Fibroblast of pulmonary artery (primary cell): ENCODE data around the gene PTPRK.

Source experiments
- DNase-seq: peaks from one replicate; pipeline ENCODE4 v3.0.0-alpha.2; 2010; ENCODE audit warnings: low read depth
- H3K4me3 ChIP-seq: replicated peaks from 2 replicates; pipeline ENCODE4 v1.5.1; 2011; ENCODE audit warnings: low read depth, mild to moderate bottlenecking, control low read depth, low read length, moderate library complexity
- CTCF ChIP-seq: IDR thresholded peaks from 2 replicates; pipeline ENCODE4 v1.5.1; 2011; ENCODE audit warnings: mild to moderate bottlenecking, control low read depth, low read length, inconsistent platforms; ENCODE audit errors: missing control alignments

The PTPRK gene

GRCh38 chr6:128216917-128217316 lies 303.5 kb downstream of the PTPRK start:
- no peak for TF ChIP-seq CTCF
- H3K4me3 ChIP-seq: no peak overlapping the region
- no peak for DNase-seq

GRCh38 chr6:128209771-128210170 lies 310.6 kb downstream of the PTPRK start:
- TF ChIP-seq CTCF: no peak
- no peak overlapping the region for H3K4me3 ChIP-seq
- peak; percentile 78 for DNase-seq

- peak; percentile 57 for DNase-seq
Observed at GRCh38 chr6:128208851-128209580, 311.4 kb downstream of the PTPRK start.

GRCh38 chr6:128208078-128208477 lies 312.3 kb downstream of the PTPRK start:
- TF ChIP-seq CTCF: no peak
- DNase-seq: peak; percentile 55
- no peak overlapping the region for H3K4me3 ChIP-seq

More at GRCh38 chr6:128208851-128209580, 311.4 kb downstream of the PTPRK start:
- no peak overlapping the region for H3K4me3 ChIP-seq
- TF ChIP-seq CTCF: no peak

- no peak for DNase-seq
- TF ChIP-seq CTCF: no peak
- H3K4me3 ChIP-seq: no peak overlapping the region
Observed at GRCh38 chr6:128206610-128207426, 313.6 kb downstream of the PTPRK start.

GRCh38 chr6:128204616-128205015 lies 315.8 kb downstream of the PTPRK start:
- no peak overlapping the region for H3K4me3 ChIP-seq
- DNase-seq: no peak

More at GRCh38 chr6:128204616-128205015, 315.8 kb downstream of the PTPRK start:
- no peak for TF ChIP-seq CTCF
